Hepatocyte (in vitro differentiated cells): ENCODE results near the gene TTC9B.

Source experiments
- EZH2 ChIP-seq: fragments of 200-600 bp; sonication (generic); IDR thresholded peaks from 2 replicates; pipeline ENCODE4 v1.6.1; 2016; ENCODE audit warnings: antibody characterized with exemption, mild to moderate bottlenecking, borderline replicate concordance
- EZH2phosphoT487 ChIP-seq: fragments of 200-600 bp; sonication (generic); IDR thresholded peaks from one replicate; pipeline ENCODE4 v1.6.1; 2018; ENCODE audit warnings: antibody characterized with exemption, mild to moderate bottlenecking, low read depth, moderate library complexity; ENCODE audit not compliant: unreplicated experiment, severe bottlenecking
- TF ChIP-seq, protein P1 (sequence below): fragments of 200-600 bp; sonication (generic); IDR thresholded peaks from 2 replicates; pipeline ENCODE4 v1.5.1; 2016; ENCODE audit warnings: antibody characterized with exemption, mild to moderate bottlenecking; ENCODE audit not compliant: poor library complexity

DNA sequence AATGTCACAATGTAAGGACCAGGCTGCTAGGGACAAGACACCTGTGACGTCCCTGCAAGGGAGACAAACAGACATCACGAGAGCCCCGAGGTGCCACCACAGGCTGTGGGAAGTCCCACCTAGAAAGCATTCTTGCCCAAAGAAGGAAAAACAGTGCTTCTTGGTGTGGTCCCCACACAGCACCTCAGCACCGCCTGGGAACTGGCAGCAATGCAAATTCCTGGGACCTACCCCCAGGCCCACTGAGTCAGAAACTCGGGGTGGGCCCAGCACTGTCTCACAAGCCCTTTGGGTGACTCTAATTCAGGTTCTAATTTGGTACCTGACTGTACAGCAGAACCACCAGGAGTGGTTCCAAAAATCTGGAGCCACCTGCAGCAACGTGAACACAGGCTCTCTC lies 22.1 kb upstream of the TTC9B start:
- TF ChIP-seq EZH2 = no peak
- TF ChIP-seq, protein P1, sequence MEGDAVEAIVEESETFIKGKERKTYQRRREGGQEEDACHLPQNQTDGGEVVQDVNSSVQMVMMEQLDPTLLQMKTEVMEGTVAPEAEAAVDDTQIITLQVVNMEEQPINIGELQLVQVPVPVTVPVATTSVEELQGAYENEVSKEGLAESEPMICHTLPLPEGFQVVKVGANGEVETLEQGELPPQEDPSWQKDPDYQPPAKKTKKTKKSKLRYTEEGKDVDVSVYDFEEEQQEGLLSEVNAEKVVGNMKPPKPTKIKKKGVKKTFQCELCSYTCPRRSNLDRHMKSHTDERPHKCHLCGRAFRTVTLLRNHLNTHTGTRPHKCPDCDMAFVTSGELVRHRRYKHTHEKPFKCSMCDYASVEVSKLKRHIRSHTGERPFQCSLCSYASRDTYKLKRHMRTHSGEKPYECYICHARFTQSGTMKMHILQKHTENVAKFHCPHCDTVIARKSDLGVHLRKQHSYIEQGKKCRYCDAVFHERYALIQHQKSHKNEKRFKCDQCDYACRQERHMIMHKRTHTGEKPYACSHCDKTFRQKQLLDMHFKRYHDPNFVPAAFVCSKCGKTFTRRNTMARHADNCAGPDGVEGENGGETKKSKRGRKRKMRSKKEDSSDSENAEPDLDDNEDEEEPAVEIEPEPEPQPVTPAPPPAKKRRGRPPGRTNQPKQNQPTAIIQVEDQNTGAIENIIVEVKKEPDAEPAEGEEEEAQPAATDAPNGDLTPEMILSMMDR = no peak
- TF ChIP-seq EZH2phosphoT487 = no peak
